WI38 (cell line): ENCODE results near the gene LNPEP.

Experiments
- H3K4me3 ChIP-seq: 2 replicates; pipeline ENCODE4 v1.5.1; 2011; ENCODE audit warnings: low read depth, mild to moderate bottlenecking, control low read depth, low read length
- TF ChIP-seq, protein P1 (sequence below): IDR thresholded peaks from 2 replicates; pipeline ENCODE4 v1.5.1; 2012; ENCODE audit warnings: low read depth, mild to moderate bottlenecking, control low read depth, low read length

The LNPEP gene

DNA sequence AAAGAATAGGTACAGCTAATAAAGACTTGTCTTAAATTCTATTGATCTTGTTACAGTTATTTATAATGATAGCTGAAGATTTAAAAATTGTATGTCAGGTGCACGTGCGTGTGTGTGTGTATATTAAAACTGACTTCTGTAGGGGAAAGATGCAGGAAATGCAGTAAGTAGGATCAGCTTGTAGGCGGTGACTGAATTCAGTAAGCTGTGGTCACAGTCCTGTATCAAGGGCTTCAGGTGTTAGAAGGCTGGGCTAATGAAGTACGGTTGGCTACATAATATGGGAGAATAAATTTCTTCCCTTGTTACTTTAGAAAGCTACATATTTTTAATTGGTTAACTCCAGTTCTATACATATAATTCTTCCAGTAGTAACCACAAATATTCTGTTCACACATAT lies 54.2 kb downstream of the LNPEP start:
- TF ChIP-seq, protein P1, sequence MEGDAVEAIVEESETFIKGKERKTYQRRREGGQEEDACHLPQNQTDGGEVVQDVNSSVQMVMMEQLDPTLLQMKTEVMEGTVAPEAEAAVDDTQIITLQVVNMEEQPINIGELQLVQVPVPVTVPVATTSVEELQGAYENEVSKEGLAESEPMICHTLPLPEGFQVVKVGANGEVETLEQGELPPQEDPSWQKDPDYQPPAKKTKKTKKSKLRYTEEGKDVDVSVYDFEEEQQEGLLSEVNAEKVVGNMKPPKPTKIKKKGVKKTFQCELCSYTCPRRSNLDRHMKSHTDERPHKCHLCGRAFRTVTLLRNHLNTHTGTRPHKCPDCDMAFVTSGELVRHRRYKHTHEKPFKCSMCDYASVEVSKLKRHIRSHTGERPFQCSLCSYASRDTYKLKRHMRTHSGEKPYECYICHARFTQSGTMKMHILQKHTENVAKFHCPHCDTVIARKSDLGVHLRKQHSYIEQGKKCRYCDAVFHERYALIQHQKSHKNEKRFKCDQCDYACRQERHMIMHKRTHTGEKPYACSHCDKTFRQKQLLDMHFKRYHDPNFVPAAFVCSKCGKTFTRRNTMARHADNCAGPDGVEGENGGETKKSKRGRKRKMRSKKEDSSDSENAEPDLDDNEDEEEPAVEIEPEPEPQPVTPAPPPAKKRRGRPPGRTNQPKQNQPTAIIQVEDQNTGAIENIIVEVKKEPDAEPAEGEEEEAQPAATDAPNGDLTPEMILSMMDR = no peak
- no peak overlapping the region for H3K4me3 ChIP-seq

DNA sequence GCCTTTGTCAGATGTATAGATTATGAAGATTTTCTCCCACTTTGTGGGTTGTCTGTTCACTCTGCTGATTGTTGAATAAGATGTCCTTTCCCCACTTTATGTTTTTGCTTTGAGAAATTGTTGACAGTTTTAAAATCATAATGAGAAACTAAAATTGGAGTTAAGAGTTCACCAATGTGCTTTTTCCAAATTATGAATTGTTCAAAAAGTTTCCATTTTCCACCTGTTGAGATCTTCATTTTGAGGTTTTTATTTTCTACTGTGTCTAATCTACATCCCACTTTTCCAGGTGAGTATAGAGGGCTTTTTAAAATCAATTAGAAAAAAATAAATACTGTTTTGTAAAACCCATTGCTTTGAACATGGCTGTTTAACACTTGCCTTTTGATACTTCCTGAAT lies 55.8 kb downstream of the LNPEP start:
- H3K4me3 ChIP-seq = no peak overlapping the region
- TF ChIP-seq, protein P1 = no peak

DNA sequence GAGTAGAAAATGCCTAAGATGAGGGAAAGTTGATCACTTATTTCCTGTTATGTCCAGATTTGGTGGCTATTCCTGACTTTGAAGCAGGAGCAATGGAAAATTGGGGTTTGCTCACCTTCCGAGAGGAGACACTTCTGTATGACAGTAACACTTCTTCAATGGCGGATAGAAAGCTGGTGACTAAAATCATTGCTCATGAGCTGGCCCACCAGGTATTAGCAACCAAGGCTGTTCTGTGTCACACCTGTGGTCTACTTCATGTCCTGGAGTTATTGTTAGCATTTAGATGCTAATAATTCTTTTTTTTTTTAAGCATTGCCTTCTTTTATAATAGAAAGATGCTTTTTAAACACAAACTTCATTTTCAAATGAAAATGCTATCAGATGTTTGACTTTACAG lies 57.9 kb downstream of the LNPEP start:
- TF ChIP-seq, protein P1 = no peak
- H3K4me3 ChIP-seq = no peak overlapping the region

DNA sequence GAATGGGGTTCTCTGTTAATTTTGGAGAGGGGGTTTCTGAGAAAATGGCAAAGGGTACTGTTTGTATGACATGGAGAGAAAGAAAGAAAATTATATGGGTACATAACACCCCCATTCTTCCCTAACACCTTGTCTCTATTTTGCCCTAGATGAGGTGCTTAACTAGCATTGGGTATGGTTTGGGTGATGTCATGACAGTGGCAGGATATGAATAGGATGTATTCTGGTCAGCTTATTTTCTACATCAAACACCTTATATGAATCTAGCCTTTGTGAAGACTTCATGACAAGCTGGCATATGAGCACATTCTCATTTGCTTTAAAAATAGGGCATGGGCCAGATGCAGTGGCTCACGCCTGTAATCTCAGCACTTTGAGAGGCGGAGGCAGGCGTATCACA lies 58.6 kb downstream of the LNPEP start:
- TF ChIP-seq, protein P1 = no peak
- H3K4me3 ChIP-seq = no peak overlapping the region

DNA sequence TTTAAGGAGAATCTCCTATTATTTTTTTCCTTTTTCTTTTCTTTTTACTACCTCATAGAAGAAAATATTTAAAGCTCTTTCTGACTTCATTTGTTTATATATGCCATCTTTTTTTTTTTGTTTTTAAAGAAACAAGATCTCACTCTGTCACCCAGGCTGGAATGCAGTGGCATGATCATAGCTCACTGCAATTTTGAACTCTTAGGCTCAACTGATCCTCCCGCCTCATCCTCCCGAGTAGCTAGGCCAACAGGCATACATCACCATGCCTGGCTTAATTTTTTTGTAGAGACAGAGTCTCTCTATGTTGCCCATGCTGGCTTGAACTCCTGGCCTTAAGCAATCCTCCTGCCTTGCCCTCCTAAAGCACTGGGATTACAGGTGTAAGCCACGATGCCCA lies 59.5 kb downstream of the LNPEP start:
- TF ChIP-seq, protein P1 = no peak
- no peak overlapping the region for H3K4me3 ChIP-seq

GRCh38 chr5:96997265-96997859 lies 61.5 kb downstream of the LNPEP start:
- TF ChIP-seq, protein P1 = 0 out of 2 replicates have a peak, but pooled peaks have one; percentile 14

GRCh38 chr5:96999856-97000255 lies 64.0 kb downstream of the LNPEP start:
- no peak overlapping the region for H3K4me3 ChIP-seq
- TF ChIP-seq, protein P1 = no peak

More at GRCh38 chr5:96997265-96997859, 61.5 kb downstream of the LNPEP start:
- H3K4me3 ChIP-seq = no peak overlapping the region
